ENCODE results near the gene KCNMB4. TPM values are rescaled to one million over a fixed set of nuclear protein-coding genes. Genes with fewer than 3 reads are reported as not detected.

The KCNMB4 gene
- total and polyA plus RNA-seq, 4 donors = 0.46 to 1.3 (median 0.65) TPM

GRCh38 chr12:70398002-70398401 is 31.9 kb downstream of the KCNMB4 start:
- no peak for DNase-seq (ENCODE audit: low spot score)
- no peaks in the 10 kb centered on the region for H3K4me1 ChIP-seq (ENCODE audit: control insufficient read depth in 4 of 4, insufficient read depth in 4 of 4, low read length in 3 of 4)
- H3K9ac ChIP-seq (ENCODE audit: low read depth in 1 of 2, low read length in 2 of 2) = no peak overlapping the region
- no peak overlapping the region for H3K27ac ChIP-seq (ENCODE audit: low read depth in 1 of 2, low read length in 2 of 2)
- H3K9me3 ChIP-seq (ENCODE audit: control insufficient read depth in 4 of 4, low read length in 3 of 4) = no peaks in the 10 kb centered on the region
- H3K27me3 ChIP-seq (ENCODE audit: control insufficient read depth in 4 of 4, insufficient read depth in 4 of 4, low read length in 3 of 4) = no peaks in the 10 kb centered on the region
- no peaks in the 10 kb centered on the region for H3K36me3 ChIP-seq (ENCODE audit: control insufficient read depth in 4 of 4, insufficient read depth in 3 of 4, low read depth in 1 of 4, low read length in 3 of 4)
- TF ChIP-seq FOXA2 (IDR thresholded peaks at IDR 0.05) (no peak), NR2F2 (IDR thresholded peaks at IDR 0.05) (no peak), JUND (IDR thresholded peaks at IDR 0.05) (no peak), EGR1 (IDR thresholded peaks at IDR 0.05; ENCODE audit: low read depth in 2 of 2) (no peak), ZBTB33 (IDR thresholded peaks at IDR 0.05) (no peak), HNF4G (IDR thresholded peaks at IDR 0.05) (no peak)
- H3K4me3 ChIP-seq (ENCODE audit: low read depth in 1 of 3, low read length in 3 of 3) = no peak overlapping the region

DNA sequence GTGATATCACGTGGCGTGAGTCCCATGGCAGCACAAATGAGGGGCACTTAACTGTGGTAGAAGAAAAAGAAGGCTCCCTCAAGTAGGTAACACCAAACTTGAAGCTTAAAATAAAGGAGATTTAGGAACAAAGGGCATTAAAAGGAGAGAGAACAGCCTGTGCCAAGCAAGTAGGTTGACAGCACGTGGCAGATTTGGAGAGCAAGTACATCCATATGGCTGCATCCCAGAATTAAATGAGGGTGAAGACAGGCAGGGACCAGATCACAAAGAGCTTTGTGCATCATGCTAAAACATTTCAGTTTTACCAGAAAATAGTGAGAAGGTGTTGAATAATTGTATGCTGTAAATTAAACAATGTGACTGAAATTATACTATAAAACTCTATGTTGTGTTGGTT is 32.8 kb downstream of the KCNMB4 start:
- Histone ChIP-seq H3K36me3 (ENCODE audit: control insufficient read depth in 4 of 4, insufficient read depth in 3 of 4, low read depth in 1 of 4, low read length in 3 of 4) (no peaks in the 10 kb centered on the region), H3K4me1 (ENCODE audit: control insufficient read depth in 4 of 4, insufficient read depth in 4 of 4, low read length in 3 of 4) (no peaks in the 10 kb centered on the region), H3K4me3 (ENCODE audit: low read depth in 1 of 3, low read length in 3 of 3) (no peak overlapping the region), H3K9me3 (ENCODE audit: control insufficient read depth in 4 of 4, low read length in 3 of 4) (no peaks in the 10 kb centered on the region), H3K27me3 (ENCODE audit: control insufficient read depth in 4 of 4, insufficient read depth in 4 of 4, low read length in 3 of 4) (no peaks in the 10 kb centered on the region), H3K9ac (ENCODE audit: low read depth in 1 of 2, low read length in 2 of 2) (no peak overlapping the region), H3K27ac (ENCODE audit: low read depth in 1 of 2, low read length in 2 of 2) (no peak overlapping the region)
- TF ChIP-seq RAD21 (IDR thresholded peaks at IDR 0.05) = no peak
- whole genome bisulfite sequencing = 90% methylated on average over 3 of the region's 3 CpGs
- no peak for DNase-seq (ENCODE audit: low spot score)

DNA sequence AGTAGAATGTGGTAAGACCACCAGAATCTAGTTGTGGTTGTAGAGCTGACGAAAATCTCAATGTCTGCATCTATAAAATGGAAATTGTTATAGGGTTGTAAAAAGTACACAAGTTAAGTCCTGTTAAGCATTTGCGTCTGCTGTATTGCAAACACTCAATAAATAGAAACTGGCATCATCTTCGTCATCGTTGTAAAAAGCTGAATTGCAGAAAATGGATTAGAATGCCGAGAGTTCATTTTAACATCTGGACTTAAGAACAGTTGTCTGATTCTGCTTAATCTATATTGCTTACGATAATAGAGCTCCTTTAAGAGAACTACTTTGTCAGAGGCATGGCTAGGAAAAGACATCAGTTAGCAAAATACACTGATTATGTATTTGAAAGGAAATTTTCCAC is 33.2 kb downstream of the KCNMB4 start:
- H3K9ac ChIP-seq (ENCODE audit: low read depth in 1 of 2, low read length in 2 of 2) = no peak overlapping the region
- TF ChIP-seq FOXA1 (IDR thresholded peaks at IDR 0.05) (no peak), EGR1 (IDR thresholded peaks at IDR 0.05; ENCODE audit: low read depth in 2 of 2) (no peak), HNF4G (IDR thresholded peaks at IDR 0.05) (no peak), NR2F2 (IDR thresholded peaks at IDR 0.05) (no peak), YY1 (IDR thresholded peaks at IDR 0.05) (no peak), CTCF (IDR thresholded peaks at IDR 0.05; ENCODE audit: low read depth, low read length, missing input control) (no peak), MAX (IDR thresholded peaks at IDR 0.05) (no peak), ZBTB33 (IDR thresholded peaks at IDR 0.05) (no peak), FOXA2 (IDR thresholded peaks at IDR 0.05) (no peak), HNF4A (conservative IDR thresholded peaks at IDR 0.05) (no peak), RXRA (IDR thresholded peaks at IDR 0.05) (no peak), JUND (IDR thresholded peaks at IDR 0.05) (no peak), TAF1 (conservative IDR thresholded peaks at IDR 0.05) (no peak)
- TF ChIP-seq, protein P1, sequence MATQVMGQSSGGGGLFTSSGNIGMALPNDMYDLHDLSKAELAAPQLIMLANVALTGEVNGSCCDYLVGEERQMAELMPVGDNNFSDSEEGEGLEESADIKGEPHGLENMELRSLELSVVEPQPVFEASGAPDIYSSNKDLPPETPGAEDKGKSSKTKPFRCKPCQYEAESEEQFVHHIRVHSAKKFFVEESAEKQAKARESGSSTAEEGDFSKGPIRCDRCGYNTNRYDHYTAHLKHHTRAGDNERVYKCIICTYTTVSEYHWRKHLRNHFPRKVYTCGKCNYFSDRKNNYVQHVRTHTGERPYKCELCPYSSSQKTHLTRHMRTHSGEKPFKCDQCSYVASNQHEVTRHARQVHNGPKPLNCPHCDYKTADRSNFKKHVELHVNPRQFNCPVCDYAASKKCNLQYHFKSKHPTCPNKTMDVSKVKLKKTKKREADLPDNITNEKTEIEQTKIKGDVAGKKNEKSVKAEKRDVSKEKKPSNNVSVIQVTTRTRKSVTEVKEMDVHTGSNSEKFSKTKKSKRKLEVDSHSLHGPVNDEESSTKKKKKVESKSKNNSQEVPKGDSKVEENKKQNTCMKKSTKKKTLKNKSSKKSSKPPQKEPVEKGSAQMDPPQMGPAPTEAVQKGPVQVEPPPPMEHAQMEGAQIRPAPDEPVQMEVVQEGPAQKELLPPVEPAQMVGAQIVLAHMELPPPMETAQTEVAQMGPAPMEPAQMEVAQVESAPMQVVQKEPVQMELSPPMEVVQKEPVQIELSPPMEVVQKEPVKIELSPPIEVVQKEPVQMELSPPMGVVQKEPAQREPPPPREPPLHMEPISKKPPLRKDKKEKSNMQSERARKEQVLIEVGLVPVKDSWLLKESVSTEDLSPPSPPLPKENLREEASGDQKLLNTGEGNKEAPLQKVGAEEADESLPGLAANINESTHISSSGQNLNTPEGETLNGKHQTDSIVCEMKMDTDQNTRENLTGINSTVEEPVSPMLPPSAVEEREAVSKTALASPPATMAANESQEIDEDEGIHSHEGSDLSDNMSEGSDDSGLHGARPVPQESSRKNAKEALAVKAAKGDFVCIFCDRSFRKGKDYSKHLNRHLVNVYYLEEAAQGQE (IDR thresholded peaks at IDR 0.05) = no peak
- H3K27ac ChIP-seq (ENCODE audit: low read depth in 1 of 2, low read length in 2 of 2) = no peak overlapping the region
- H3K4me1 ChIP-seq (ENCODE audit: control insufficient read depth in 4 of 4, insufficient read depth in 4 of 4, low read length in 3 of 4) = no peaks in the 10 kb centered on the region
- DNase-seq (ENCODE audit: low spot score) = no peak
- no peaks in the 10 kb centered on the region for H3K9me3 ChIP-seq (ENCODE audit: control insufficient read depth in 4 of 4, low read length in 3 of 4)
- no peak overlapping the region for H3K4me3 ChIP-seq (ENCODE audit: low read depth in 1 of 3, low read length in 3 of 3)
- WGBS = 92% methylated on average over 6 of the region's 6 CpGs
- no peaks in the 10 kb centered on the region for H3K36me3 ChIP-seq (ENCODE audit: control insufficient read depth in 4 of 4, insufficient read depth in 3 of 4, low read depth in 1 of 4, low read length in 3 of 4)
- H3K27me3 ChIP-seq (ENCODE audit: control insufficient read depth in 4 of 4, insufficient read depth in 4 of 4, low read length in 3 of 4) = no peaks in the 10 kb centered on the region
